ENCODE measurements around the gene TSC2.

TSC2 gene

GRCh38 chr16:2047330-2048115 lies at the start of gene TSC2, which contains the start of gene NTHL1:
TSS of gene TSC2 (plus strand) at chr16:2047985. CDS start at chr16:2048616, 631 bp downstream.
TSS of gene NTHL1 (minus strand) at chr16:2047834. CDS start at chr16:2047823, 11 bp downstream.
- DNase-seq = peak; percentile 98

GRCh38 chr16:1998360-1998835 lies 49.4 kb upstream of the TSC2 start:
- no peak for DNase-seq

GRCh38 chr16:1998852-1999801 lies 48.7 kb upstream of the TSC2 start:
- no peak for DNase-seq

- DNase-seq = no peak
These were observed 47.8 kb upstream of the TSC2 start for GRCh38 chr16:1999866-2000514.

GRCh38 chr16:2001035-2001434 lies 46.8 kb upstream of the TSC2 start:
- no peak for DNase-seq

- no peak for DNase-seq
These were observed 46.1 kb upstream of the TSC2 start for GRCh38 chr16:2001456-2002355.

- DNase-seq = no peak
These were observed 45.2 kb upstream of the TSC2 start for GRCh38 chr16:2002406-2003230.

GRCh38 chr16:2003231-2003826 lies 44.5 kb upstream of the TSC2 start:
- DNase-seq = no peak

GRCh38 chr16:2003827-2004641 lies 43.8 kb upstream of the TSC2 start:
- DNase-seq = peak; percentile 93

- no peak for DNase-seq
These were observed 42.8 kb upstream of the TSC2 start for GRCh38 chr16:2004795-2005517.

- DNase-seq = no peak
These were observed 42.1 kb upstream of the TSC2 start for GRCh38 chr16:2005646-2006045.

GRCh38 chr16:2006317-2006716 lies 41.5 kb upstream of the TSC2 start:
- DNase-seq = no peak

GRCh38 chr16:2007081-2007836 lies 40.5 kb upstream of the TSC2 start:
- no peak for DNase-seq

- DNase-seq = no peak
These were observed 39.7 kb upstream of the TSC2 start for GRCh38 chr16:2008009-2008526.

- DNase-seq = no peak
These were observed 39.1 kb upstream of the TSC2 start for GRCh38 chr16:2008631-2009163.

GRCh38 chr16:2009164-2009711 lies 38.5 kb upstream of the TSC2 start:
- DNase-seq = no peak
